Nephron (organoid): ENCODE measurements around the gene GMPR.

Experiments
- H3K27ac Mint-ChIP-seq, 3 experiments: 2 replicates each; pipeline ENCODE4 v1.8.0; 2020; ENCODE audit warnings: mixed read lengths in 3 of 3, mild to moderate bottlenecking in 2 of 3, moderate library complexity in 1 of 3
- H3K27me3 Mint-ChIP-seq: 2 replicates; pipeline ENCODE4 v1.8.0; 2021; ENCODE audit warnings: low read depth, mild to moderate bottlenecking, moderate library complexity, mixed read lengths
- H3K36me3 Mint-ChIP-seq: 2 replicates; pipeline ENCODE4 v1.8.0; 2020; ENCODE audit warnings: low read depth, mixed read lengths
- H3K4me1 Mint-ChIP-seq: 2 replicates; pipeline ENCODE4 v1.8.0; 2020; ENCODE audit warnings: mixed read lengths
- H3K4me3 Mint-ChIP-seq, 3 experiments: 2 replicates each; pipeline ENCODE4 v1.8.0; 2020; ENCODE audit warnings: mild to moderate bottlenecking in 3 of 3, mixed read lengths in 3 of 3, moderate library complexity in 2 of 3
- H3K9me3 Mint-ChIP-seq: 2 replicates; pipeline ENCODE4 v1.8.0; 2020; ENCODE audit warnings: mixed read lengths
- CTCF ChIP-seq, 3 experiments: fragments of 200-600 bp; sonication (generic); IDR thresholded peaks; one replicate each; pipeline ENCODE4 v1.5.0; 2021; ENCODE audit warnings: antibody characterized with exemption in 3 of 3; ENCODE audit not compliant: unreplicated experiment in 3 of 3

GMPR gene

DNA sequence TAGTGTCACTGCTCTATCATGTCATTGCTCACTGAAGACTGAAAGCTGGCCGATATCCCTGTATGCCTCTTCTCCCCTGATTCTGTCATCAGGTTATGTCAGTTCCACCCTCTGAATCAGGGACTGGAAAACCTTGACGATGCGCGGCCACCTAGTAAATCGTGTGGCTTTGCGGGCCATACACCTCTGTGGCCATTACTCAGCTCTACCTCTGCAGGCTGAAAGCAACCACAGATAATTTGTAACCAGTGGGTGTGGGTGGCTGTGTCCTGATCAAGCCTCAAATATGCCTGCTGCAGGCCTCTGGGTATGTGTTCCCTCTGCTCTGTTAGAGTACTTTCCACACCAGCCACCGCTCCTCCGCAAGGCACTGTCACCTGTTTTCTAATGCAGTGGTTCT is 105.2 kb downstream of the GMPR start:
- Mint-ChIP-seq H3K36me3 (no peaks in the 10 kb centered on the region), H3K4me1 (peaks cover 44% of the 10 kb centered on the region), H3K9me3 (no peaks in the 10 kb centered on the region), H3K27ac (no peak overlapping the region), H3K27me3 (peaks cover 4% of the 10 kb centered on the region), H3K4me3 (no peak overlapping the region)
- TF ChIP-seq CTCF (IDR thresholded peaks at IDR 0.05; ENCODE audit: unreplicated experiment in 3 of 3), result no peak

DNA sequence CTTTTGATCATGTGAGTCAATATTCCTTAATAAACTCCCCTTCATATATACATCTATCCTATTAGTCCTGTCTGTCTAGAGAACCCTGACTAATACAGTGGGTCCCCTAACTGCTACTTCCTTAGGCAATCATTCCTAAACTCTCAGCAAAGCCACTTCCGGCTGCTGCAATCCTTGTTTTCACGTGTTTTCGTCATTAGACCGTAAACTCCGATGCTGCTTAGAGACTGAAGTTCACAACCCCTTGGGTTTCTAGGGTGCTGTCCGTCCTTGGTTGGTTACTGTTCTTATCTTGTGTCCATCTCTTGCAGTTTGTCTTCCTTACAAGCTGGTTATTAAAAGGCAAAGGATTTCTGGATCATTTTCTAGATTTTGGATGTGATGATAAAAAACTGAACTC is 106.4 kb downstream of the GMPR start:
- Mint-ChIP-seq H3K4me1 (peaks cover 40% of the 10 kb centered on the region), H3K27ac (peak overlapping the region; percentile 42 to 51 (median 49)), H3K9me3 (no peaks in the 10 kb centered on the region), H3K27me3 (peaks cover 4% of the 10 kb centered on the region), H3K4me3 (no peak overlapping the region), H3K36me3 (no peaks in the 10 kb centered on the region)
- TF ChIP-seq CTCF (IDR thresholded peaks at IDR 0.05; ENCODE audit: unreplicated experiment in 3 of 3), result no peak
